Glutamatergic neuron (in vitro differentiated cells): ENCODE data around the gene NELL2. TPM values are rescaled to one million over a fixed set of nuclear protein-coding genes. Genes with fewer than 3 reads are reported as not detected.

Experiments used
- DNase-seq: peaks from one replicate; pipeline ENCODE4 v3.0.0; 2022
- H3K27ac Mint-ChIP-seq: one replicate; pipeline ENCODE4 v1.8.0; 2020; ENCODE audit warnings: mild to moderate bottlenecking, mixed read lengths, inconsistent platforms; ENCODE audit not compliant: unreplicated experiment
- H3K27me3 Mint-ChIP-seq: one replicate; pipeline ENCODE4 v1.8.0; 2020; ENCODE audit warnings: mild to moderate bottlenecking, moderate library complexity, mixed read lengths, inconsistent platforms; ENCODE audit not compliant: unreplicated experiment
- H3K36me3 Mint-ChIP-seq: one replicate; pipeline ENCODE4 v1.8.0; 2020; ENCODE audit warnings: mild to moderate bottlenecking, mixed read lengths, inconsistent platforms; ENCODE audit not compliant: unreplicated experiment
- H3K4me1 Mint-ChIP-seq: one replicate; pipeline ENCODE4 v1.8.0; 2020; ENCODE audit warnings: mild to moderate bottlenecking, low read depth, mixed read lengths, inconsistent platforms; ENCODE audit not compliant: unreplicated experiment
- H3K4me3 Mint-ChIP-seq: one replicate; pipeline ENCODE4 v1.8.0; 2020; ENCODE audit warnings: mild to moderate bottlenecking, mixed read lengths, inconsistent platforms; ENCODE audit not compliant: unreplicated experiment
- H3K9me3 Mint-ChIP-seq: one replicate; pipeline ENCODE4 v1.8.0; 2020; ENCODE audit warnings: mild to moderate bottlenecking, moderate library complexity, mixed read lengths, inconsistent platforms; ENCODE audit not compliant: unreplicated experiment
- CTCF ChIP-seq: fragments of 200-600 bp; sonication (generic); IDR thresholded peaks from one replicate; pipeline ENCODE4 v1.5.0; 2021; ENCODE audit not compliant: partially characterized antibody, unreplicated experiment
- total RNA-seq: library from RNA; stranded (reverse); fragmentation: NEBNext Ultra II Directional; extraction: Animal tissue kit (Norgen Biotek cat#: 25700); gene quantifications from one replicate; pipeline ENCODE4 v1.2.1, GENCODE V29; 2021; ENCODE audit not compliant: unreplicated experiment

The NELL2 gene
- total RNA-seq, 1 donor from 2014 or later: 140 TPM

- Mint-ChIP-seq H3K9me3 (no peaks in the 10 kb centered on the region), H3K27me3 (no peaks in the 10 kb centered on the region), H3K36me3 (no peaks in the 10 kb centered on the region), H3K27ac (no peak overlapping the region), H3K4me1 (no peaks in the 10 kb centered on the region), H3K4me3 (no peak overlapping the region)
- DNase-seq: no peak
- TF ChIP-seq CTCF: no peak
These were observed 324.5 kb downstream of the NELL2 start for GRCh38 chr12:44551631-44552030.

- DNase-seq: no peak
- H3K4me3 Mint-ChIP-seq: no peak overlapping the region
- no peaks in the 10 kb centered on the region for H3K36me3 Mint-ChIP-seq
- no peak for TF ChIP-seq CTCF
- no peaks in the 10 kb centered on the region for H3K4me1 Mint-ChIP-seq
- H3K27me3 Mint-ChIP-seq: no peaks in the 10 kb centered on the region
- H3K27ac Mint-ChIP-seq: no peak overlapping the region
- H3K9me3 Mint-ChIP-seq: no peaks in the 10 kb centered on the region
These were observed 325.7 kb downstream of the NELL2 start for GRCh38 chr12:44550377-44550776.

GRCh38 chr12:44546060-44546459, 330.1 kb downstream of the NELL2 start:
- Mint-ChIP-seq H3K9me3 (no peaks in the 10 kb centered on the region), H3K27ac (no peak overlapping the region)
- no peak for DNase-seq

GRCh38 chr12:44544018-44544417, 332.1 kb downstream of the NELL2 start:
- Mint-ChIP-seq H3K4me3 (no peak overlapping the region), H3K4me1 (no peaks in the 10 kb centered on the region), H3K27ac (no peak overlapping the region), H3K36me3 (no peaks in the 10 kb centered on the region), H3K27me3 (no peaks in the 10 kb centered on the region), H3K9me3 (no peaks in the 10 kb centered on the region)
- no peak for DNase-seq
- TF ChIP-seq CTCF: no peak

More at GRCh38 chr12:44546060-44546459, 330.1 kb downstream of the NELL2 start:
- Mint-ChIP-seq H3K4me3 (no peak overlapping the region), H3K36me3 (no peaks in the 10 kb centered on the region), H3K4me1 (no peaks in the 10 kb centered on the region), H3K27me3 (no peaks in the 10 kb centered on the region)
- TF ChIP-seq CTCF: no peak

GRCh38 chr12:44542716-44543115, 333.4 kb downstream of the NELL2 start:
- no peak for TF ChIP-seq CTCF
- peaks cover 2% of the 10 kb centered on the region for H3K27me3 Mint-ChIP-seq
- no peak overlapping the region for H3K4me3 Mint-ChIP-seq
- DNase-seq: no peak
- no peak overlapping the region for H3K27ac Mint-ChIP-seq
- no peaks in the 10 kb centered on the region for H3K4me1 Mint-ChIP-seq
- H3K9me3 Mint-ChIP-seq: no peaks in the 10 kb centered on the region
- H3K36me3 Mint-ChIP-seq: no peaks in the 10 kb centered on the region
